Measurements from ENCODE around the gene LGALS7. TPM values are rescaled to one million over a fixed set of nuclear protein-coding genes. Genes with fewer than 3 reads are reported as not detected.
A peak's percentile ranks its signal among the peaks of the same experiment; 100 is the strongest.

The LGALS7 gene
- total and polyA plus RNA-seq, 2 experiments from 2014 or later, result not detected

DNA sequence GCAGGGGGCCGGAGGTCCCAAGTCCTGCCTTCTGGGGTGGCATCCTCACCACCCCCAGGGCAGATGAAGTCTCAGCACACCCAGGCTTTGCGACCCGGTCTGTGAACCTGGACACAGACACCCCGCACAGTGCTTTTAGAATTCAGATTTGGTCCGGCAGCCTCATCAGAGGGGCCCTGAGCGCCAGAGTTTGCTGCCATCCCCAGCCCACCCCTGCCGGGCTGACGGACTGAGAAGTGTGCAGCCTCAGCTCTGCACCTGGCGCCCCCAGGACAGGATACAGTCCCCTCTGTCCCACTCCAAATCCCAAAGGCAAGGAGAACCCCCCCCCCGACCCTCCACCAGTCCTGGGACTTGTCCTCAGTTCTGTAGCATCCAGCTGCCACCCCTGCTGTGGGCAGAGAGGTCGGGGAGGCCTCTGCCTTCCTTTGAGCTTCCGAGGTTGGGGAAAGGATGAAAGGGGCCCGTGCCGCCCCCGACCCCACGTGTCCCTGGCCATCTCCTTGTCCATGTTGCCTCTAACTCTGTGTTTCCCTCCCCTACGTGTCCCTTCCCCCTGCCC lies 45.9 kb downstream of the LGALS7 start:
- Histone ChIP-seq H3K36me3 (peaks cover 41% of the 10 kb centered on the region), H3K27ac (peak overlapping the region; percentile 39), H3K4me1 (ENCODE audit: low read depth) (peaks cover 1% of the 10 kb centered on the region), H3K9me3 (ENCODE audit: low read depth) (no peaks in the 10 kb centered on the region), H3K27me3 (no peaks in the 10 kb centered on the region), H3K4me3 (no peak overlapping the region)
- no peak for DNase-seq (ENCODE audit: low read depth in 1 of 2, low spot score in 1 of 2)
- TF ChIP-seq, protein P1, sequence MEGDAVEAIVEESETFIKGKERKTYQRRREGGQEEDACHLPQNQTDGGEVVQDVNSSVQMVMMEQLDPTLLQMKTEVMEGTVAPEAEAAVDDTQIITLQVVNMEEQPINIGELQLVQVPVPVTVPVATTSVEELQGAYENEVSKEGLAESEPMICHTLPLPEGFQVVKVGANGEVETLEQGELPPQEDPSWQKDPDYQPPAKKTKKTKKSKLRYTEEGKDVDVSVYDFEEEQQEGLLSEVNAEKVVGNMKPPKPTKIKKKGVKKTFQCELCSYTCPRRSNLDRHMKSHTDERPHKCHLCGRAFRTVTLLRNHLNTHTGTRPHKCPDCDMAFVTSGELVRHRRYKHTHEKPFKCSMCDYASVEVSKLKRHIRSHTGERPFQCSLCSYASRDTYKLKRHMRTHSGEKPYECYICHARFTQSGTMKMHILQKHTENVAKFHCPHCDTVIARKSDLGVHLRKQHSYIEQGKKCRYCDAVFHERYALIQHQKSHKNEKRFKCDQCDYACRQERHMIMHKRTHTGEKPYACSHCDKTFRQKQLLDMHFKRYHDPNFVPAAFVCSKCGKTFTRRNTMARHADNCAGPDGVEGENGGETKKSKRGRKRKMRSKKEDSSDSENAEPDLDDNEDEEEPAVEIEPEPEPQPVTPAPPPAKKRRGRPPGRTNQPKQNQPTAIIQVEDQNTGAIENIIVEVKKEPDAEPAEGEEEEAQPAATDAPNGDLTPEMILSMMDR (IDR thresholded peaks at IDR 0.05; ENCODE audit: low read depth, low read length), result no peak

DNA sequence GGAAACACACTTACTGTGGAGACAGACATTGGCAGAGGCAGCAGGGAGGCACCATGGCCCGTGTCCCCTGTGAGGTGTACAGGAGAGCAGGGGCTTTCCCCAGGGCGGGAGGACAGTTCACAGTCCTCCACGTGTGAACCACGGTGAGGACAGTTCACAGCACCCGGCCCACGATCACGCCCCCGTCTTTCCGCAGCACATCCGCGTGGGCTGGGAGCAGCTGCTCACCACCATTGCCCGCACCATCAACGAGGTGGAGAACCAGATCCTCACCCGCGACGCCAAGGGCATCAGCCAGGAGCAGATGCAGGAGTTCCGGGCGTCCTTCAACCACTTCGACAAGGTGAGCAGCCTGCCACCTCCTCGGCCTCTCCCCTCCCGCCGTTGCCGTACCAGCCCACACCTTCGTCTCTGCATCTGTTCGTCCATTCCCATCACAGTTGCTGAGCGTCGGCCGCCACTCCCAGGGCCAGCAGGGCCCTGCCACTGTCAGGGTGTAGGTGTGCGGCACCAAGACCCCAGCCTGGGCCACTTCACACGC lies 46.5 kb downstream of the LGALS7 start:
- TF ChIP-seq, protein P1 (IDR thresholded peaks at IDR 0.05; ENCODE audit: low read depth, low read length), result no peak
- no peaks in the 10 kb centered on the region for H3K9me3 ChIP-seq (ENCODE audit: low read depth)
- no peaks in the 10 kb centered on the region for H3K27me3 ChIP-seq
- H3K4me1 ChIP-seq (ENCODE audit: low read depth), result peaks cover 6% of the 10 kb centered on the region
- H3K36me3 ChIP-seq, result peaks cover 41% of the 10 kb centered on the region
- no peak overlapping the region for H3K4me3 ChIP-seq
- H3K27ac ChIP-seq, result peak overlapping the region; percentile 51
- no peak for DNase-seq (ENCODE audit: low read depth in 1 of 2, low spot score in 1 of 2)

DNA sequence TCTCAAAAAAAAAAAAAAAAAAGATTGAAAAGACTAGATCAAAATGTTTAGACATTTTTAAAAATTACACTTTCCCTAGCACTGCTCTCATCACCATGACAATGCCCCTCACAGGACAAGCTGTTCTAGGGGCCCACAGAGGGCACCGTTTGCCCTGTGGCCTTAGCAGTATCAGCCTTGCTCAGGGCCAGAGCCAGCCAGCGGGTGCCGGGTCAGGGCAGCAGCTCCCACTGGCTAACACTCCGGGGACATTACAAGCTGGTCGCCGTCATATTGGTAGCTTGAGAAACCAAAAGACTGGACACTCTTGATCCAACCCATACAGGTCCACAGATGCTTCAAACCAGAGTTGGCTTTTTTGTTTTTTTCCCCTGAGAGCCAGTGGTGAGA lies 47.0 kb downstream of the LGALS7 start:
- H3K27me3 ChIP-seq, result no peaks in the 10 kb centered on the region
- peaks cover 45% of the 10 kb centered on the region for H3K36me3 ChIP-seq
- H3K4me3 ChIP-seq, result no peak overlapping the region
- no peaks in the 10 kb centered on the region for H3K9me3 ChIP-seq (ENCODE audit: low read depth)
- TF ChIP-seq, protein P1 (IDR thresholded peaks at IDR 0.05; ENCODE audit: low read depth, low read length), result no peak
- H3K4me1 ChIP-seq (ENCODE audit: low read depth), result peaks cover 11% of the 10 kb centered on the region
- peak overlapping the region; percentile 51 for H3K27ac ChIP-seq
- DNase-seq (ENCODE audit: low read depth in 1 of 2, low spot score in 1 of 2), result no peak

DNA sequence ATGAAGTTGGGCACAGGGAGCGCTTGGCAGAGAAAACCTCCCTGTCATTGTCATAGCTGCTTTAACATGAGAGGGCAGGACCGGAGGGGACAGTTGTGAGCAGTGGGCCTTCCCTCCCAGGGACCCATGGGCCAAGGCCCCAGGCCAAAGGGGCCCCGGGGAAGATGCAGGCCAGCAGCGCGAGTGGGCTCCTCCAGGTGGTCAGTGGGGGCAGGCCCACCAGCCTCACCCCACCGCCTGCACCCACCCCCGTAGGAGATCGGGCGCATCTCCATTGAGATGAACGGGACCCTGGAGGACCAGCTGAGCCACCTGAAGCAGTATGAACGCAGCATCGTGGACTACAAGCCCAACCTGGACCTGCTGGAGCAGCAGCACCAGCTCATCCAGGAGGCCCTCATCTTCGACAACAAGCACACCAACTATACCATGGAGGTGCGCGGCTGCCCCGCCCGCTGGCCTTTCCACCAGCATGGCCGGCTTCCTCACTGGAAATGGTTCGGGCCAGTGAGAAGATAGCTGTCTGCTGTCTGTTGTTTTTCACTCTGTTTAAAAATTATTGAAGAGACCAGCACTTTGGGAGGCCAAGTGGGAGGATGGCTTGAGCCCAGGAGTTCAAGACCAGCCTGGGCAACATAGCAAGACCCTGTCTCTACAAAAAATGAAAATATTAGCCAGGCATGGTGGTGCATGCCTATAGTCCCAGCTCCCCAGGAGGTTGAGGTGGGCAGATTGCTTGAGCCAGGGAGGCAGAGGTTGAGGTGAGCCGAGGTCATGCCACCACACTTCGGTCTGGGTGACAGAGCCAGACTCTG lies 47.6 kb downstream of the LGALS7 start:
- Histone ChIP-seq H3K27me3 (no peaks in the 10 kb centered on the region), H3K4me1 (ENCODE audit: low read depth) (peaks cover 15% of the 10 kb centered on the region), H3K4me3 (no peak overlapping the region), H3K36me3 (peaks cover 45% of the 10 kb centered on the region), H3K9me3 (ENCODE audit: low read depth) (no peaks in the 10 kb centered on the region), H3K27ac (peak overlapping the region; percentile 51)
- no peak for DNase-seq (ENCODE audit: low read depth in 1 of 2, low spot score in 1 of 2)
- TF ChIP-seq, protein P1 (IDR thresholded peaks at IDR 0.05; ENCODE audit: low read depth, low read length), result no peak

DNA sequence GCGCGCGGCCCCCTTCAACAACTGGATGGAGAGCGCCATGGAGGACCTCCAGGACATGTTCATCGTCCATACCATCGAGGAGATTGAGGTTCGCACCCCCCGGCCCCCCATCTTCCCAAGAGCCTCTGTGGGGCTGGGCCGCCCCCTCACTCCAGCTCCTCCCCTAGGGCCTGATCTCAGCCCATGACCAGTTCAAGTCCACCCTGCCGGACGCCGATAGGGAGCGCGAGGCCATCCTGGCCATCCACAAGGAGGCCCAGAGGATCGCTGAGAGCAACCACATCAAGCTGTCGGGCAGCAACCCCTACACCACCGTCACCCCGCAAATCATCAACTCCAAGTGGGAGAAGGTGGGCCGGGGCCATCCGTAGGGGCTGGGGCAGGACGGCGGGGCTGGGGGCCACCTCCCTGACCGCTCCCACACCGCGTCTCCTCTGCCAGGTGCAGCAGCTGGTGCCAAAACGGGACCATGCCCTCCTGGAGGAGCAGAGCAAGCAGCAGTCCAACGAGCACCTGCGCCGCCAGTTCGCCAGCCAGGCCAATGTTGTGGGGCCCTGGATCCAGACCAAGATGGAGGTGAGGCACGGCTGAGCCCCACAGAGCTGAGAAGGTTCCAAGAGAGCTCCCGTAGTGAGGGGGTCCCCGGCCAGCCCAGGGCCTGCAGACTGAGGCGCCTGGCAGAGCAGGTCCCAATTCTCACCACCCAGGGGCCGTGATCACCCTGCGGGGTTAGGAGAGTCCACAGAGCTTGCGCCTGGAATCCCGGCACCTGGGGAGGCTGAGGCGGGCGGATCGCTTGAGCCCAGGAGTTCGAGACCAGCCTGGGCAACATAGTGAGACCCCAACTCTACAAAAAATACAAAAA lies 49.1 kb downstream of the LGALS7 start:
- no peak overlapping the region for H3K4me3 ChIP-seq
- H3K27ac ChIP-seq, result peak overlapping the region; percentile 90
- peaks cover 15% of the 10 kb centered on the region for H3K4me1 ChIP-seq (ENCODE audit: low read depth)
- H3K9me3 ChIP-seq (ENCODE audit: low read depth), result no peaks in the 10 kb centered on the region
- DNase-seq (ENCODE audit: low read depth in 1 of 2, low spot score in 1 of 2), result no peak
- TF ChIP-seq, protein P1 (IDR thresholded peaks at IDR 0.05; ENCODE audit: low read depth, low read length), result no peak
- no peaks in the 10 kb centered on the region for H3K27me3 ChIP-seq
- peaks cover 48% of the 10 kb centered on the region for H3K36me3 ChIP-seq
